Central memory CD4-positive, alpha-beta T cell (primary cell): ENCODE data around the gene PIP5K1C.

ENCODE experiments used
- DNase-seq: peaks from one replicate; pipeline ENCODE4 v3.0.0; 2022
- total RNA-seq, 3 experiments: gene quantifications; one replicate each; lab custom pipeline; 2026; lab: John Stamatoyannopoulos, UW

Gene PIP5K1C, protein sequence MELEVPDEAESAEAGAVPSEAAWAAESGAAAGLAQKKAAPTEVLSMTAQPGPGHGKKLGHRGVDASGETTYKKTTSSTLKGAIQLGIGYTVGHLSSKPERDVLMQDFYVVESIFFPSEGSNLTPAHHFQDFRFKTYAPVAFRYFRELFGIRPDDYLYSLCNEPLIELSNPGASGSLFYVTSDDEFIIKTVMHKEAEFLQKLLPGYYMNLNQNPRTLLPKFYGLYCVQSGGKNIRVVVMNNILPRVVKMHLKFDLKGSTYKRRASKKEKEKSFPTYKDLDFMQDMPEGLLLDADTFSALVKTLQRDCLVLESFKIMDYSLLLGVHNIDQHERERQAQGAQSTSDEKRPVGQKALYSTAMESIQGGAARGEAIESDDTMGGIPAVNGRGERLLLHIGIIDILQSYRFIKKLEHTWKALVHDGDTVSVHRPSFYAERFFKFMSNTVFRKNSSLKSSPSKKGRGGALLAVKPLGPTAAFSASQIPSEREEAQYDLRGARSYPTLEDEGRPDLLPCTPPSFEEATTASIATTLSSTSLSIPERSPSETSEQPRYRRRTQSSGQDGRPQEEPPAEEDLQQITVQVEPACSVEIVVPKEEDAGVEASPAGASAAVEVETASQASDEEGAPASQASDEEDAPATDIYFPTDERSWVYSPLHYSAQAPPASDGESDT
- total RNA-seq = 19.9 to 41.9 (median 27.7) reads per million in 3 experiments

DNA sequence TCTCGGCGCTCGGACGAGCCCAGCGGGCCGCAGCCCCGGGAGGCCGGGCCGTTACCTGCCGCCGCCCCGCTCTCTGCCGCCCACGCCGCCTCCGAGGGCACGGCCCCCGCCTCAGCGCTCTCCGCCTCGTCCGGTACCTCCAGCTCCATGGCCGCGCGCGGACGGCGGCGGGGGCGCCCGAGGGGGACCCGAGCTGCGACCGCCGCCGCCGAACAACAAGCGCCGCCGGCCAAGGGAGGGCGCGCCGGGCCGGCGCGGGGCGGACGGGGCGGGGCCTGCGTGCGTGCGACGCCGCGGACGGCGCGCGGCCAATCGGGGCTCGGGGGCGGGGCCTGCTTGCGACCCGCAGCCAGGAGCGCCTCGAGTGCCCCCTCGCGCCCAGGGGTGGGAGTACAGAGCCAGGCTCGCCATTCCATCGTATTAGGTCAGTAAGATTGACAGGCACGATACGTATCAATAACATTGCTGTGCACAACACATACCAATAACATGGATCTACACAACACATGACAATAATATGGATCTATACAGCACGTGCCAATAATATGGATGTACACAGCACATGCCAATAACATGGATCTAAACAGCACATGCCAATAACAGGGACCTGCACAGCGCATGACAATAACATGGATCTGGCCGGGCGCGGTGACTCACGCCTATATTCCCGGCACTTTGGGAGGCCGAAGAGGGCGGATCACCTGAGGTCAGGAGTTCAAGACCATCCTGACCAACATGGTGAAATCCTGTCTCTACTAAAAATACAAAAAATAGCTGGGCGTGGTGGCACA is at the start of gene PIP5K1C:
PIP5K1C (minus strand) TSS at position 227 of the 791 bp plus-strand sequence; CDS start at position 149, 78 bp downstream.
- DNase-seq = peak; percentile 86

DNA sequence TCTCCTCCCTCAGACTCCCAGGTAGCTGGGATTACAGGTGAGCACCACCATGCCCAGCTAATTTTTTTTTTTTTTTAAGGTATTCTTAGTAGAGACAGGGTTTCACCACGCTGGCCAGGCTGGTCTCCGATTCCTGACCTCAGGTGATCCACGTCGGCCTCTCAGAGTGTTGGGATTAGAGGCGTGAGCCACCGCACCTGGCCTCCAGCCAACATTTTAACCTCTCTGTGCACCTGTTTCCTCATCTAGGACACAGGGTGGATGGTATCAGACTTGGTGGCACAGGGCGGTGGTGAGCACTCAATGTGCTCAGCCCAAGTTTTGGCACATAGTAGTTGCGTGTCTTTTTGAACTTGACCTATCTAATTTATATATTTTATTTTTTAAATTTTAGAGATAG is 48.7 kb upstream of the PIP5K1C start:
- DNase-seq = no peak

DNA sequence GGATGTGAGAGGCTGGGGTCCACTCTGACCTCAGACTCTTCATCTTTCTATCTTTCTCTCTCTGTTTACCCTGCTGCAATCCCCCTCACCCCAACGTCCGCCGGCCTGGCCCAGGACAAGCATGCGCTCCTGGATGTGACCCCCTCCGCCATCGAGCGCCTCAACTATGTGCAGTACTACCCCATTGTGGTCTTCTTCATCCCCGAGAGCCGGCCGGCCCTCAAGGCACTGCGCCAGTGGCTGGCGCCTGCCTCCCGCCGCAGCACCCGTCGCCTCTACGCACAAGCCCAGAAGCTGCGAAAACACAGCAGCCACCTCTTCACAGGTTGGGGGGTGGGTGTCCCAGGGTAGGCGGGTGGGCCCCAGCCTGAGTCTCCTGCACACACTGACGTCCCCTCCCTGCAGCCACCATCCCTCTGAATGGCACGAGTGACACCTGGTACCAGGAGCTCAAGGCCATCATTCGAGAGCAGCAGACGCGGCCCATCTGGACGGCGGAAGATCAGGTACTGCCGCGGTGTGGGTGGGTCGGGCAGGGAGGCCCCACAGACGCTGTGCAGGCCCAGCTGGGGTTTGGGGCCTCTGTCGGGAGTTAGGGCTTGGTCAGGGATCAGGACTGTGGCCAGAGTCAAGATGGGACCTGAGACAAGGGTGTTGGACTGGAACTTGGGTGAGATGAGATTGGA is 46.2 kb upstream of the PIP5K1C start:
- no peak for DNase-seq

DNA sequence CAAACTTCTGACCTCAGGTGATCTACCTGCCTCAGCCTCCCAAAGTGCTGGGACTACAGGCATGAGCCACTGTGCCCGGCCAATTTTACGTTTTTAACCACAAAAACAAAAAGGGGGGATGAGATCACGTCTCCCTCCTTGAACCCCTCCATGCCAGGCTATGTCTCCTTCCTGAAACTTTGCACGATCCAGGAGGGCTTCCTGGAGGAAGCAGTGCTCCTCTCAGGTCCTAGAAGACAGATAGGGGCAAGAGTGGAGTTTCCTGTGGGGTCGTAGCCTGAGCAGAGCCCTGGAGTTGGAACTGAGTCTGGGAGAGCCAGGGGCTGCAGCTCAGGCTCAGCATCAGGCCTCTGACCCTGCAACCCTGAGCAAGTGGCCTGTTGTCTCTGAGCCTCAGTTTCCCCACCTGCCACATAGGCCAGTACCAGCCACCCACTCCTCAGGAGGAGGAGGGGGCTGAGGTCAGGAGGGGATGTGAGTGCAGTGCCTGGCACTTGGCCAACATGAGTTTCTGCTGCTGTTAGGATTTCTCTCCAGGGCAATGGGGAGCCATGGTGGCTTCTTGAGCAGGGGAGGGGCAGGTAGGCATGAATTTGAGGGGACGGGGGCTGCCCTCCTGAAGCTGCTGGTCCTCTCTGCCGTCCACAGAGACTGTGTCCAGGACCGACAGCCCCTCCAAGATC is 45.2 kb upstream of the PIP5K1C start:
- DNase-seq = no peak

DNA sequence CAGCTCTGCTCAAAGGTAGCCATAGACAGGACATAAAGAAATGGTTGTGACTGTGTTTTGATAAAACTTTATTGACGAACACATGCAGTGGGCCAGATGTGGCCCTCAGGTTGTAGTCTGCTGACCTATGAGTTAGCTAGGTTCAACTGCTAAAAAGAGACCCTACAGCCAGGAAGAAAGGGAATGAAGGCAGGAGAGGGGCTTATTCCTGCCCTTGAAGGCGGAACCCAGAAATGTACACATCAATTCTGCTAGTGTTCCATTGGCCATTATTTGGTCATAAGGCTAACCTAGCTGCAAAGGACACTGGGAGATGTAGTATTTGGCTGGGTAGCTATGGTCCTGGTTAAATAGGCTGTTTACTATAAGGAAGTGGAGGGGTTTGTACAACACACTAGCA is 43.2 kb upstream of the PIP5K1C start:
- no peak for DNase-seq

DNA sequence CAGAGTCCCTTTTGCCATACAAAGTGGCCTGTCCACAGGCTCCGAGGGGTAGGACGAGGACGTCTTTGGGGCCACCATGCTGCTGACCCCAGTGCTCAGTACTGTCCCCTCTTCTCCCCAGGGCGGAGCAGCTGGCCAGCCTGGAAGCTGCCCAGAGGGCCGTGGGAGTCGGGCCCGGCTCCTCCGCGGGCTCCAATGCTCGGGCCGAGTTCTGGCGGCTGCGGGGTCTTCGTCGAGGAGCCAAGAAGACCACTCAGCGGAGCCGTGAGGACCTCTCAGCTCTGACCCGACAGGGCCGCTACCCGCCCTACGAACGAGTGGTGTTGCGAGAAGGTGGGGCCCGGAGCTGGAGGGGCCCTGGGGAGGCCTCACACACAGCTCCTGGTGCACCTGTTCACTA is 40.2 kb upstream of the PIP5K1C start:
- DNase-seq = no peak

DNA sequence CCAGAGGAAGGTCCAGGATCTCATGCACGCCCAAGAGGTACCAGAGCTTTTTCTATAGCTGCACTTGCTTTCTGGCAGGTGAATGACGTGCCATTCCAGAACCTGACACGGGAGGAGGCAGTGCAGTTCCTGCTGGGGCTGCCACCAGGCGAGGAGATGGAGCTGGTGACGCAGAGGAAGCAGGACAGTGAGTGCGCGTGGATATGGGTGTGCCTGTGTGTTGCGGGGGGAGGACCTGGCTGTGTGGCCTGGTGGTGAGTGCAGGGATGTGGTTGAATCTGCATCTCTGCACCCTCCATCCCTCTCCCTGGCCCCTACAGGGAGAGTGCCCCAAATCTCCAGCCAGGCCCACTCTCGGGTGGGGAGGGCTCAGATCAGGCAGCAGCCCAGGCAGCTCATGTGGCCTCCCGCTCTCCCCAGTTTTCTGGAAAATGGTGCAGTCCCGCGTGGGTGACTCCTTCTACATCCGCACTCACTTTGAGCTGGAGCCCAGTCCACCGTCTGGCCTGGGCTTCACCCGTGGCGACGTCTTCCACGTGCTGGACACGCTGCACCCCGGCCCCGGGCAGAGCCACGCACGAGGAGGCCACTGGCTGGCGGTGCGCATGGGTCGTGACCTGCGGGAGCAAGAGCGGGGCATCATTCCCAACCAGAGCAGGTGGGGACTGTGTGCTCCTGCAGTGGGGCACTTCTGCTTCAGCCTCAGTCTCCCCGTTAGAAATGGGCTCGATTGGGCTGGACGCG is 38.4 kb upstream of the PIP5K1C start:
- DNase-seq = no peak

DNA sequence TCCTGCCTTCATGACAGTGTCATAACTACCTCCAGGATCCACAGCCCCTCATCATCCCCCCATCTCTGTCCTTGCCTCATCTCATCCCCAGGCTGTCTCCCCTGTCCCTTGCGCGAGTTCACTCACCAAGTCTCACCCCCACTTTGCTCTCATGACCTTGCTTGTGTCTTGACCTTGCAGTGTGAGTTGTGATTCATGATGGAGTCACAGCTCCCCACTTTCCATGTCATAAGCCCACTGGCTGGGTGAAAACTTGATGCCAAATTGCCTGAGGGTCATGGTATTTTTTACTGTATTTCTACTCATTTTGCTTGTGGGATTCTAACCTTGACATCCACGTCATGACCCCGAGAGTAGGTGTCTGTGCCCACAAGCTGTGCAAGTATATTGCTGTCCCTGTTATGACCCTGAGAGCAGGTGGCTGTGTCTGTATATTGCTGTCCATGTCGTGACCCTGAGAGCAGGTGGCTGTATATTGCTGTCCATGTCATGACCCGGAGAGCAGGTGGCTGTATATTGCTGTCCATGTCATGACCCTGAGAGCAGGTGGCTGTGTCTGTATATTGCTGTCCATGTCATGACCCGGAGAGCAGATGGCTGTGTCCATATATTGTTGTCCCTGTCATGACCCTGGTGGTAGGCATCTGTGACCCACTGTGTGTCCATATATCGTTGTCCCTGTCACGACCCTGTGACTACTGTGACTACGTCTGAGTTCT is 37.4 kb upstream of the PIP5K1C start:
- DNase-seq = no peak

DNA sequence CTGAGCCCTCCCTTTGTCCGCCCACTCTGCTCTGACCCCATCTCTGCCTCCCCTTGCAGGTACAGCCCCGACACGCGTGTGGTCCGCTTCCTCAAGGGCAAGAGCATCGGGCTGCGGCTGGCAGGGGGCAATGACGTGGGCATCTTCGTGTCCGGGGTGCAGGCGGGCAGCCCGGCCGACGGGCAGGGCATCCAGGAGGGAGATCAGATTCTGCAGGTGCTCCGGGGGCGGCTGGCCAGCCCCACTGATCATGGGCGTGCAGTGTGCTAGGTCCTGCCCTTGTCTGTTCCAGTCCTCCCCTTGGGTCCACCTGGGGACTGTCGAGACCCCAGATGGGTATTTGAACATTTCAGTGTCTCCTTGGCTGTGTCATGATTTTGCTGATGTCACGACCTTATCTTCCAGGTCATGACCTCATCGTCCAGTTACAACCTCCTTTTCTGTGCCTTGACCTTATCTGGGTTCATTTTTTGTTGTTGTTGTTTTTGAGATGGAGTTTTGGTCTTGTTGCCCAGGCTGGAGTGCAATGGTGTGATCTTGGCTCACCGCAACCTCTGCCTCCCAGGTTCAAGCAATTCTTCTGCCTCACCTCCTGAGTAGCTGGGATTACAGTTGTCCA is 35.9 kb upstream of the PIP5K1C start:
- DNase-seq = no peak

DNA sequence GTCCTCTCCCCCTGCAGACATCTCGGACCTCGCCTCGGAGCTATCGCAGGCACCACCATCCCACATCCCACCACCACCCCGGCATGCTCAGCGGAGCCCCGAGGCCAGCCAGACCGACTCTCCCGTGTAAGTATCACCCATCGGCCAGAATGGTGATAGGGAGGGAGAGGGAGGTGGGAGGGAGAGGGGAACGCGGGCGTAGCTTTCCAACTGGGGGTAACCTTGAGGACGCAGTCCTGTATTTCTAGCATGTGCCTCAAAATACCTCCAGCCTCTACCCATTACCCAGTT is 34.0 kb upstream of the PIP5K1C start:
- no peak for DNase-seq

DNA sequence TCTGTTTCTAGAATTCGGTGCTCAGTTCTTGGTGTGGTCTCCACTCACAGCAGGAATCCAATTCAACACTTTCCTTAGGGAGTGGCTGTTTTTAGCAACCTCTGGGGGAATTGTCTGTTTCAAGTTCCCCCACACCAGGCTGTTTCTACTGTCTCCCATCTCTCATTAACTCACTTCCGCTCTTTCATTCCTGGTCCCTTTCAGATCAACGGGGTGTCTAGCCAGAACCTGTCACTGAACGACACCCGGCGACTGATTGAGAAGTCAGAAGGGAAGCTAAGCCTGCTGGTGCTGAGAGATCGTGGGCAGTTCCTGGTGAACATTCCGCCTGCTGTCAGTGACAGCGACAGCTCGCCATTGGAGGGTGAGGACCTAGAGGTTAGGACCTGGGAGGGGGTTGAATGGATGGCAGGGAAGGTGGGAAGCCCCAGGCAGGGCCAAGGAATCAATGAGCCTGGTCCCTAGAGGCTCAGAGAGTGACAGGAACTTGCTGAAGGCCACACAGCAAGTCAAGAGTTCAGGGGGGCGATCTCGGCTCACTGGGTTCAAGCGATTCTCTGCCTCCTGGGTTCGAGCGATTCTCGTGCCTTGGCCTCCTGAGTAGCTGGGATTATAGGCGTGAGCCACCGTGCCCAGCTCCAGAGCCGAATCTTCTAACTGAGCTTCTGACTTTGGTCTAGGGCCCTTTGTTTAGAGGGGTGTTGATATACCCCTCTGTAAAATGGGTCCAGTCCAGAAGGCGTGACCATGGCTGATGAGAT is 33.5 kb upstream of the PIP5K1C start:
- no peak for DNase-seq

DNA sequence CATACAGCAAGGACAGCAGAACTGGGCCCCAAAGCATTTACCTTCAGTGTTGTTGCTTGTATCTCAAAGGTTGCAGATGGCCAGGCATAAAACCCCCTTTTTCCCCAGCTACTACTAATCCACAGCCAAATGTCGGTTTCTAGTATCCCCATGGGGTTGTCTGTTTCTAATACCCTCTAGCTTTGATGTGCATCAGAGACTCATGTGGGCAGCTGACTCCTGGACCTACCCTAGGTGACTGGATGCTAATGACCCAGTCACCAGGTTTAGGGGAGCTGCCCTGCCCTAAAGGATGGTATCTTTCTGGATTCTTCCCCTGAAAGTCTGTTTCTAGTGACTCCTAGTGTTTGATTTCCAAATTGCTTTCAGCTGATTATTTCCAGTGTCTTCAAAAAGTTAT is 31.8 kb upstream of the PIP5K1C start:
- no peak for DNase-seq

DNA sequence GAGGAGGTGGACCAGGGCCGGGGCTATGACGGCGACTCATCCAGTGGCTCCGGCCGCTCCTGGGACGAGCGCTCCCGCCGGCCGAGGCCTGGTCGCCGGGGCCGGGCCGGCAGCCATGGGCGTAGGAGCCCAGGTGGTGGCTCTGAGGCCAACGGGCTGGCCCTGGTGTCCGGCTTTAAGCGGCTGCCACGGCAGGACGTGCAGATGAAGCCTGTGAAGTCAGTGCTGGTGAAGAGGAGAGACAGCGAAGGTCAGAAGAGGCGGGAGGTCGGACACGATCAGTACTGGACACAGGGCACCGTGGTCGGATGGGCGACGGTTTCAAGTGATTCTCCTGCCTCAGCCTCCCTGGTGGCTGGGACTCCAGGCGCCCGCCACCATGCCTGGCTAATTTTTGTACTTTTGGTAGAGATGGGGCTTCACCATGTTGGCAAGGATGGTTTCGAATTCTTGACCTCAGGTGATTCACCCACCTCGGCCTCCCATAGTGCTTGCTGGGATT is 30.2 kb upstream of the PIP5K1C start:
- DNase-seq = no peak

DNA sequence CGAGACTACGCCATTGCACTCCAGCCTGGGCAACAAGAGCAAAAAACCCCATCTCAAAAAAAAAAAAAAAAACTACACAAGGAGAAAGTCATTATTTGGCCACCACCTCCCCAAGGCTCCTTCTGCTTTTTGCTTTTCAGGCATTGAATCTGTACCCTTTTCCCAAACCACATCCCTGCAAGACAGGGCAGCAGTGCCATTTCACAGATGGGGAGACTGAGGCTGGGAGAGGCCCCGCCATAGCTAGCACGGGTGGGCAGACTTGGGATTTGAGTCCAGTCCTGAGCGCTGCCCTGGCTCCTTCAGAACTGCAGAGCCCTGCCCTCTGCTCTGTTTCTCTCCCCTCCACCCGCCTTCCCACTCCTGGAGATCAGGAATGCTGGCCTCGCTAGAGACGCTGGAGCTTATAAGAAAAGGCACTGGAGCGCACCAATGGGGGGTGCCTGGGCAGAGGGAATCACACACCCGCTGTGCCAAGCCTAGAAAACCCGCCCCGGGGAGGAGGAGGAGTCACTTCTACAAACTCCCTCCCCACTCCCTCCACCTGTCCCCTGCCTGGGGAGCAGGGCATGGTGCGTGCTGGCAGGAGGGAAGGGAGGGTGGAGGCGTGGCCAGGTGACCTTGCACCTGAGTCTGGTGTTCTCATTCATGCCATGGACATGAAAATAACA is 25.5 kb upstream of the PIP5K1C start:
- DNase-seq = no peak

DNA sequence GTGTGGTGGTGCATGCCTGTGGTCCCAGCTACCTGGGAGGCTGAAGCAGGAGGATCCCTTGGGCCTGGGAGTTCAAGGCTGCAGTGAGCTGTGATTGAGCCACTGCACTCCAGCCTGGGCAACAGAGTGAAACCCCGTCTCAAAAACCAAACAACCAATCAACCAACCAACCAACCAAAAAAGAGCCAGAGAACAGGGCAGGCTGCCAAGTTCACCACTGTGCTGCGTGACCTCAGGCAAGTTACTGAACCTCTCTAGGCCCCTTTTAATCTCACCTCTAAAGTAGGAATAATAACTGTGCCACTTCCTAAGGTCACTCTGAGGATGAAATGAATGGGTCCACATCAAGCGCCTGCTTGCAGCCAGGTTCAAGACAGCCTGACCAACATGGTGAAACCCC is 24.9 kb upstream of the PIP5K1C start:
- DNase-seq = no peak

DNA sequence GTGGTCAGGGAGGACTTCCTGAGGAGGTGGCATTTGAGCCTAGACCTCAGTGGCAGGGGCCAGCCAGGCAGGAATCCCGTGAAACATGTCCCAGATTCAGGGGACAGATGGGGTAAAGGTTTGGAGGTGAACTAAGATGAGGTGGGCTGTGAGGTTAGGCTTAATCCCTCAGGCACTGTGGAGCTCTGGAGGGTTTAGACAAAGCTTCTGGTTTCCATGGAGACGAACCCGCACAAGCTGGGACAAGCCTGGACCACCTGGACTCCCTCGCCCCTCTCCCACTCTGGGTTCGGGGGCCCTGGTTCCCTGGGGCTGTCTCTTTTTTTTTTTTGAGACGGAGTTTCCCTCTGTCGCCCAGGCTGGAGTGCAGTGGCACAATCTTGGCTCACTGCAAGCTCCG is 23.6 kb upstream of the PIP5K1C start:
- no peak for DNase-seq

DNA sequence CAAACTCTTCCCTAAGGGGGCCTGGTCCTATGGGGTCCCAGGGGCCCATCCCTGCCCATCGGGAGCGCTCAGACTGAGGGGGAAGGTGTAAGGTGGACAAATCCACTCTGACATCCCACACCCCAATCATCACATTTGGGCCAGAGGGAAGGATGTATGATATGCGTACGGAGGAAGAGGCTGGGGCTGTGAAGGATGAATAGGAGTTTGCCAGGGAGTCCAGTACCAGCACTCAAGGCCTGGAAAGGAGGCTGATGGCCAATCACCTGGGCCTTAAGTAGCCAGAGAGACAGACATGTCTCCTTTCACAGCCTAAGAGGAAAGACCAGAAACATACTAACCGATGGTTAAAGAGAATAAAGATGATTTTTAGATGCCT is 22.8 kb upstream of the PIP5K1C start:
- no peak for DNase-seq

DNA sequence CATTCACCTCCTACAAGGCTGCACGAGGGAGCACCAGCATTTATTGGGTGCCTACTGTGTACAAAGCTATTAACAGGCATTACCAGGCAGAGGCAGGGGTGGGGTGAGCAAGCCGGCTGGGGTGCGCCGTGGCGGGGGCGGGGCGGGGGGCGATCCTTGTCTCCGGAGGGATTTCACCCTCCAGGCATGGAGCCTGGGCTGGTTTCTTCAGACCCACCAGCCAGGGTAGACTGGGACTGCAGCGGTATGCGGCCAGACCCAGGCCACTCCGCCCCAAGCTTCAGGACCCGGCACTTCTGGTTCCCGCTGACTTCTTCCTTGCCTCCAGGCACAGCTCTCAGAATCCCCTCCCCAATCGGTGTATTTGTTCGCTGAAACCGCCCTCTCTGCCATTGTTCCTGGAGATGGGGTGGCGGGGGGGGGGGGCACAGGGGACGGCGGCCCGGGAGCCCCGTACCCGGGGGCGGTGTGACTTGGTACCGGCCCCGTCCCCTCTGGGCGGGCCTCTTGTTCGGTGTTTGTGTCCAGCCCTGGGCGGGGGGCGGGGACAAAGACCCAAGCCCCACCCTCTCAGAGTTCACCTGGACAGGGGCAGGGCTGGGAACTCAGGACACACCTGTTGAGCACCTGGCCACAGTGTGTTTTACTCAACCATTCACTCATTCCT is 22.3 kb upstream of the PIP5K1C start:
- no peak for DNase-seq
